NCI-H748 (cell line): ENCODE measurements around the gene LCE5A.
A peak's percentile ranks its signal among the peaks of the same experiment; 100 is the strongest.
"Not testable (repeated sequence)": the region's sequence is repeated elsewhere in the genome, so short reads cannot be mapped to it uniquely, and the experiment has no call there.

Experiments
- DNase-seq: peaks from one replicate; lab custom pipeline; 2025; ENCODE audit not compliant: unreplicated experiment; lab: John Stamatoyannopoulos, UW

The LCE5A gene

GRCh38 chr1:152510503-152510902 lies at the start of gene LCE5A:
Gene LCE5A, plus strand, starts transcription at chr1:152510803. Its CDS starts 732 bp downstream, at chr1:152511535.
- no peak for DNase-seq

- DNase-seq = peak; percentile 61
Measured at GRCh38 chr1:152461544-152461943, 49.1 kb upstream of the LCE5A start.

- DNase-seq = no peak
Measured at GRCh38 chr1:152462636-152463035, 48.0 kb upstream of the LCE5A start.

GRCh38 chr1:152466217-152466616 lies 44.4 kb upstream of the LCE5A start:
- DNase-seq = no peak

GRCh38 chr1:152473887-152474537 lies 36.6 kb upstream of the LCE5A start:
- DNase-seq = no peak

GRCh38 chr1:152479792-152480595 lies 30.6 kb upstream of the LCE5A start:
- DNase-seq = peak; percentile 30

- no peak for DNase-seq
Measured at GRCh38 chr1:152481869-152482664, 28.5 kb upstream of the LCE5A start.

- no peak for DNase-seq
Measured at GRCh38 chr1:152486400-152487006, 24.1 kb upstream of the LCE5A start.

GRCh38 chr1:152487871-152488270 lies 22.7 kb upstream of the LCE5A start:
- no peak for DNase-seq

- not testable (repeated sequence) for DNase-seq
Measured at GRCh38 chr1:152491537-152491936, 19.1 kb upstream of the LCE5A start.

- peak; percentile 20 for DNase-seq
Measured at GRCh38 chr1:152495066-152495675, 15.4 kb upstream of the LCE5A start.

GRCh38 chr1:152497273-152497672 lies 13.3 kb upstream of the LCE5A start:
- no peak for DNase-seq

- no peak for DNase-seq
Measured at GRCh38 chr1:152501704-152502103, 8.9 kb upstream of the LCE5A start.

- no peak for DNase-seq
Measured at GRCh38 chr1:152502496-152503180, 8.0 kb upstream of the LCE5A start.

GRCh38 chr1:152505083-152505482 lies 5.5 kb upstream of the LCE5A start:
- DNase-seq = no peak

- DNase-seq = no peak
Measured at GRCh38 chr1:152506899-152507498, 3.6 kb upstream of the LCE5A start.

GRCh38 chr1:152511596-152511995 lies 993 bp downstream of the LCE5A start:
- DNase-seq = no peak

GRCh38 chr1:152513081-152513480 lies 2.5 kb downstream of the LCE5A start:
- no peak for DNase-seq

GRCh38 chr1:152514715-152515433 lies 4.3 kb downstream of the LCE5A start:
- DNase-seq = no peak
